Measurements from ENCODE around the gene JPH3. TPM values are rescaled to one million over a fixed set of nuclear protein-coding genes. Genes with fewer than 3 reads are reported as not detected.

Gene JPH3
- total RNA-seq: not detected in 2 replicates

DNA sequence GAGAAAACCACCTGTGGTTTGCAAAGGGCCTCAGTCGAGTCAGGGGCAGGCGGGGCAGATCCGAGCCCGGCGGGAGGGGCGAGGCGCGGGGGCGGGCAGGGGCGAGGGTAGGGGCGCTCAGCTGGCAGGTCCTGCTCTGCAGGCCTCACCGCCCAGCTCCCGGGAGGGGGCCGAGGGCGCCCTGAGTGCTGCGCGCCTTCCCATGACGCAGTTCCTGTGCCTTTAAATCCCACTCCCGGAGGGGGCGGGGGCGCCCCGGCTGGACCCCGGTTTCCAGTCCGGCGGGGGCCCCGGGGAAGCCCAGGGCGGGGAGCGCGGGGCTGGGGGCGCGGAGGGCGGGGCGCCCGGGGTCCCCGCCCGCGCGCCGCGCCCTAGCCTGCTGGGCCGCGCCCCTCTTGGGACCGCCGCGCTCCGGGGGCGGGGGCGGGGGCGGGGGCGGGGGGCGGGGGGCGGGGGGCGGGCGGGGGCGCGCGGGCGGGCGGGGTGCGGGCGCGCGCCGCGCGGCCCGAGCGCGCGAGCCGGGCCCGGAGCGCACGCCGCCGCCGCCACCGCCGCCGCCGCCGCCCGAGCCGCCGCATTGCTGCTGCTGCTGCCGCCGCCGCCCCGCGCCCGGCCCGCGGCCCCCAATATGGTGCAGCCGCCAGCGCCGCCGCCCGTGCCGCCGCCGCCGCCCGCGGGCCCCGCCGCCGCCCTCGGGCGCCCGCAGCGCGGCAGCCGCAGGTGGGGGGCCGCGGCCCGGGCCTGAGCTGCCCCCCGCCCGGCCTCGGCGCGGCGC is at the start of gene JPH3:
JPH3 (plus strand) TSS at position 508 of the 775 bp plus-strand sequence. CDS start 639 bp downstream, outside the sequence.
- no peak for FAIRE-seq
- Histone ChIP-seq H3K36me3 (ENCODE audit: control insufficient read depth, insufficient read depth, low read length) (no peaks in the 10 kb centered on the region), H3K4me3 (ENCODE audit: low read depth, low read length) (no peak within 1 kb of the TSS), H3K27me3 (ENCODE audit: control insufficient read depth, insufficient read depth, low read length) (peaks cover 27% of the 10 kb centered on the region)
- DNase-seq (ENCODE audit: low read depth): no peak
- TF ChIP-seq, protein P1, sequence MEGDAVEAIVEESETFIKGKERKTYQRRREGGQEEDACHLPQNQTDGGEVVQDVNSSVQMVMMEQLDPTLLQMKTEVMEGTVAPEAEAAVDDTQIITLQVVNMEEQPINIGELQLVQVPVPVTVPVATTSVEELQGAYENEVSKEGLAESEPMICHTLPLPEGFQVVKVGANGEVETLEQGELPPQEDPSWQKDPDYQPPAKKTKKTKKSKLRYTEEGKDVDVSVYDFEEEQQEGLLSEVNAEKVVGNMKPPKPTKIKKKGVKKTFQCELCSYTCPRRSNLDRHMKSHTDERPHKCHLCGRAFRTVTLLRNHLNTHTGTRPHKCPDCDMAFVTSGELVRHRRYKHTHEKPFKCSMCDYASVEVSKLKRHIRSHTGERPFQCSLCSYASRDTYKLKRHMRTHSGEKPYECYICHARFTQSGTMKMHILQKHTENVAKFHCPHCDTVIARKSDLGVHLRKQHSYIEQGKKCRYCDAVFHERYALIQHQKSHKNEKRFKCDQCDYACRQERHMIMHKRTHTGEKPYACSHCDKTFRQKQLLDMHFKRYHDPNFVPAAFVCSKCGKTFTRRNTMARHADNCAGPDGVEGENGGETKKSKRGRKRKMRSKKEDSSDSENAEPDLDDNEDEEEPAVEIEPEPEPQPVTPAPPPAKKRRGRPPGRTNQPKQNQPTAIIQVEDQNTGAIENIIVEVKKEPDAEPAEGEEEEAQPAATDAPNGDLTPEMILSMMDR (IDR thresholded peaks at IDR 0.05; ENCODE audit: insufficient read depth, low read length, severe bottlenecking): no peak

DNA sequence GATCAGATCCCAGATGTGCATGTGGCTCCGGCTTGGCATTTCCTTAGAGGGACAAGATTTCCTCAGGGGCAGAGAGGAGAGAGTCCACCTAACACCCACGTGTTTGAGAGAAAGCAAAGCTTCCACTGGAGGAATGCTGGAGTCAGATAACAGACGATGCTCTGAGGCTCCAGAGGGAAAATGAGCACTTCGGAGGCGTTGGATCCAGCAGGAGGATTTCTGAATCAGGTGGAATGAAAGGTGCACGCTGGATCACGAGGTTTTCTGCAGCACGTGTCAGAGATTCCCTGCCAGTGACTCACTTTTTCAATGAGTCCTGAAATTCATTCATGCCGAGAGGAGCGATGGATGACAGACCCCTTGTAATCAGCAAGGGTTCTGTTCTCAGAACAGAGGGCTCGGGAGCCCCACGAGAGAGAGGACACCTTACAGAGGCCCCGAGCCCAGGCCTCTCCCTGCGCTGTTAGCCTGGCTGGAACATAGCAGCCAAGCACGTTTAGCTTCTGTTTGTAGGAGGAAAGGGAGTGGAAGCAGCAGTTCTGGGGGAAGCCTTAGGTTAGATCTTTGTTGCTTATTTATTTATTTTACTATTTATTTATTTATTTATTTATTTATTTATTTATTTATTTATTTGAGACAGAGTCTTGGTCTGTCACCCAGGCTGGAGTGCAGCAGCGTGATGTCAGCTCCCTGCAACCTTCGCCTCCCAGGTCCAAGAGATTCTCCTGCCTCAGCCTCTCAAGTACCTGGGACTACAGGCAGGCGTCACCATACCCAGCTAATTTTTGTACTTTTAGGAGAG is 49.3 kb upstream of the JPH3 start:
- Histone ChIP-seq H3K27me3 (ENCODE audit: control insufficient read depth, insufficient read depth, low read length) (peaks cover 3% of the 10 kb centered on the region), H3K36me3 (ENCODE audit: control insufficient read depth, insufficient read depth, low read length) (no peaks in the 10 kb centered on the region), H3K4me3 (ENCODE audit: low read depth, low read length) (no peak overlapping the region)
- peak; percentile 26 for DNase-seq (ENCODE audit: low read depth)
- FAIRE-seq: no peak
- TF ChIP-seq, protein P1 (IDR thresholded peaks at IDR 0.05; ENCODE audit: insufficient read depth, low read length, severe bottlenecking): no peak

DNA sequence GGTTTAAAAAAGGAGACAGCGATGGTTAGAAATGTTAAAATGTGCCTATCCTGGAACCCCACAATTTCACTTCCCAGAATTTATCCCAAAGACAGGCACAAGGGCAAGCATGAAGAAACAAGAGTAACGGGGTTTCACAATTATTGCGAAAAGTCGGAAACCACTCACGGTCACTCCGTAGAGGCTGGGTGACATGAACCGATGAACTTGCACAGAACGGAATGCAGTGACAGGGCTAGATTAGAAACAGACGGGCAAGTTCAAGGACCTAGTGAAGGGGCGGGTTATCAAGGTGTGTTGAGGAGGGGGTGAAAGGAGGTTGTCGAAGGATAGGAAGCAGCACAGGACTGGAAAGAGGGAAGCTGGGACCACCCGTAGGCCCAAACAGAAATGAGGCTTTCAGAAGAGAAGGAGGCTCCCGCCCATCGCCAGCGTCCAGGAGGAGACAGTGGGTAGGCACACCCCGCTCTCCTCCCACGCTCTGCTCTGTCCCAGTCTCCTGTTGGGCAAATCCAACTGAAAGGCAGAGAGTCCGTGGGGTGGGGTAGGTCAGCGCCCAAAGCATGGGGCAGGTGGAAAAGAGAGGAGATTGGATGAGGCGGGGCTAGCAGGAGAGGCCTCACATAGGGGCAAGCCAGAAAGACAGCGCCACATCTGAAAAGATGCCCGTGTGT is 47.4 kb upstream of the JPH3 start:
- peak; percentile 52 for FAIRE-seq
- TF ChIP-seq, protein P1 (IDR thresholded peaks at IDR 0.05; ENCODE audit: insufficient read depth, low read length, severe bottlenecking): no peak
- H3K27me3 ChIP-seq (ENCODE audit: control insufficient read depth, insufficient read depth, low read length): peaks cover 3% of the 10 kb centered on the region
- H3K36me3 ChIP-seq (ENCODE audit: control insufficient read depth, insufficient read depth, low read length): no peaks in the 10 kb centered on the region
- DNase-seq (ENCODE audit: low read depth): no peak
- H3K4me3 ChIP-seq (ENCODE audit: low read depth, low read length): no peak overlapping the region

DNA sequence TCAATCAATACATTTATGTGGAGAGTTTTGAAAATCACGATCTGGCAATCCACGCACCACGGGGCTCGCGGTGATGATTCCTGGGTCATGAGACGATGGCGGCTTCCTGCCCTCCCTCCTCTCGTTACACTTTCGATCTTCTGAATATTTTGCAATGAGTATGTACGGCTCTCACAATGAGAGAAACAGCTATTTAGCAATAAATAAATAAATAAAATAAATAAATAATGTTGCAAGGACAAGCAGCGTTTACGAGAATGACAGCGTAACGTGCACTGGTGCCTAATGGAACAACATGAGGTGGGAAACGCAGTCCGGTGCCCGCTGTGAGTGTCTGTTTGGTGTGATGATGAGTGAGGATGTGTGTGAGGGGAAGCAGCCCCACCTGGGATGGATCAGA is 46.7 kb upstream of the JPH3 start:
- TF ChIP-seq, protein P1 (IDR thresholded peaks at IDR 0.05; ENCODE audit: insufficient read depth, low read length, severe bottlenecking): no peak
- peaks cover 3% of the 10 kb centered on the region for H3K27me3 ChIP-seq (ENCODE audit: control insufficient read depth, insufficient read depth, low read length)
- FAIRE-seq: no peak

DNA sequence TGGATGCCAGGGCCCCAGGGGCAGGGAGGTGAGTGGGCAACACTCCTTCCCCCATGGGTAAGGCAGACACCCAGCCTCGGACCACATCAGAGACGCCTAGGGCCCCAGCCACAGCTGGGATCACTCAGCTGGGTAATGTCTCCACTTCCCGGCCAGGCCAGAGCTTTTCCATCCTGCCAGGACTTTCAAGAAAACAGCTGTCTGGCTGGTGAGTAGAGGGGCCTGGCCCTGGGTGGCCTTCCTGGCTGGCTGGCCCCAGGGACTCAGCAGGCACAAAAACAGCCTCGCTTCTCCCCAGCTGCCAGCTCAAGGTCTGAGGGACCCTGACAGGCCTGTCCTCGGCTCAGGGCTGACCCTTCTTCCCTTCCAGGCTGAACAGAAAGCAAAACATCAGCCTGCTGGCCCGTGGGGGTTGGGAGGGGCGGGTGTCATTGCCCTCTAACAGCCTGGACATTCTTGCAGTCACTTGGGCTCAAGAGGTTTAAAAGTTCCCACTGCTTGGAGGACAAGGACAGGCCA is 45.3 kb upstream of the JPH3 start:
- DNase-seq (ENCODE audit: low read depth) (no peak), FAIRE-seq (no peak)
- no peak overlapping the region for H3K4me3 ChIP-seq (ENCODE audit: low read depth, low read length)
- TF ChIP-seq, protein P1 (IDR thresholded peaks at IDR 0.05; ENCODE audit: insufficient read depth, low read length, severe bottlenecking): no peak
- H3K27me3 ChIP-seq (ENCODE audit: control insufficient read depth, insufficient read depth, low read length): peaks cover 3% of the 10 kb centered on the region
- no peaks in the 10 kb centered on the region for H3K36me3 ChIP-seq (ENCODE audit: control insufficient read depth, insufficient read depth, low read length)

More for the DNA sequence above, 46.7 kb upstream of the JPH3 start:
- Histone ChIP-seq H3K4me3 (ENCODE audit: low read depth, low read length) (no peak overlapping the region), H3K36me3 (ENCODE audit: control insufficient read depth, insufficient read depth, low read length) (no peaks in the 10 kb centered on the region)
- no peak for DNase-seq (ENCODE audit: low read depth)

All from bronchial epithelial cell (primary cell).